SU-DHL-6 (cell line): ENCODE results near the gene C11orf97.

Source experiments
- H2AFZ ChIP-seq: fragments of 200-600 bp; sonication (generic); 2 replicates; pipeline ENCODE4 v1.6.1; 2014; ENCODE audit warnings: low read depth, mild to moderate bottlenecking, moderate library complexity, mixed read lengths, antibody characterized with exemption, low read length; ENCODE audit not compliant: severe bottlenecking
- H3F3A ChIP-seq: fragments of 200-600 bp; shearing (Covaris generic); 2 replicates; pipeline ENCODE4 v1.6.0; 2016; ENCODE audit warnings: antibody characterized with exemption, mild to moderate bottlenecking; ENCODE audit not compliant: insufficient read depth
- H3K27ac ChIP-seq: fragments of 200-600 bp; sonication (generic); 2 replicates; pipeline ENCODE4 v1.5.1; 2016; ENCODE audit warnings: low read depth, mild to moderate bottlenecking, low read length, moderate library complexity, mixed read lengths
- H3K27me3 ChIP-seq: fragments of 200-600 bp; sonication (generic), shearing (Covaris generic); 2 replicates; pipeline ENCODE4 v1.6.0; 2014; ENCODE audit warnings: mild to moderate bottlenecking, low read length
- H3K36me3 ChIP-seq: fragments of 200-600 bp; sonication (generic); 2 replicates; pipeline ENCODE4 v1.6.1; 2014; ENCODE audit warnings: mild to moderate bottlenecking, low read length, mixed read lengths
- H3K4me2 ChIP-seq: fragments of 300-600, 200-600 bp; shearing (Covaris generic), sonication (generic); 2 replicates; pipeline ENCODE4 v1.6.0; 2014; ENCODE audit warnings: low read length, low read depth, mild to moderate bottlenecking; ENCODE audit not compliant: poor library complexity, severe bottlenecking
- H3K4me3 ChIP-seq: fragments of 200-600 bp; sonication (generic); 2 replicates; pipeline ENCODE4 v1.5.1; 2014; ENCODE audit warnings: antibody characterized with exemption, low read length, mild to moderate bottlenecking, mixed read lengths; ENCODE audit not compliant: insufficient read depth, poor library complexity, severe bottlenecking
- H3K79me2 ChIP-seq: fragments of 200-600 bp; sonication (generic); 2 replicates; pipeline ENCODE4 v1.6.1; 2014; ENCODE audit warnings: mild to moderate bottlenecking, low read length, moderate library complexity; ENCODE audit not compliant: insufficient read depth
- H3K9ac ChIP-seq: fragments of 200-600 bp; sonication (generic); 2 replicates; pipeline ENCODE4 v1.7.0; 2014; ENCODE audit warnings: mild to moderate bottlenecking, low read length
- H3K9me2 ChIP-seq: fragments of 200-600 bp; sonication (generic); replicated peaks from 2 replicates; pipeline ENCODE4 v1.6.1; 2014; ENCODE audit warnings: low read length; ENCODE audit not compliant: insufficient read depth
- H3K9me3 ChIP-seq: fragments of 200-600 bp; sonication (generic); 2 replicates; pipeline ENCODE4 v1.6.1; 2014; ENCODE audit warnings: low read length, mixed read lengths; ENCODE audit not compliant: insufficient read depth
- H4K20me1 ChIP-seq: fragments of 200-600 bp; sonication (generic); 2 replicates; pipeline ENCODE4 v1.6.1; 2014; ENCODE audit warnings: low read depth, mild to moderate bottlenecking, antibody characterized with exemption, low read length, moderate library complexity, mixed read lengths
- EZH2phosphoT487 ChIP-seq: fragments of 200-600 bp; sonication (generic), shearing (Covaris generic); conservative IDR thresholded peaks from 2 replicates; pipeline ENCODE4 v1.6.1; 2018; ENCODE audit warnings: mild to moderate bottlenecking, antibody characterized with exemption, low read length, moderate library complexity, mixed read lengths
- TF ChIP-seq, protein P1 (sequence below): fragments of 200-600 bp; sonication (generic); IDR thresholded peaks from one replicate; pipeline ENCODE4 v1.5.1; 2017; ENCODE audit warnings: antibody characterized with exemption, mild to moderate bottlenecking, low read length, moderate library complexity; ENCODE audit not compliant: insufficient read depth, poor library complexity, severe bottlenecking

C11orf97 gene

DNA sequence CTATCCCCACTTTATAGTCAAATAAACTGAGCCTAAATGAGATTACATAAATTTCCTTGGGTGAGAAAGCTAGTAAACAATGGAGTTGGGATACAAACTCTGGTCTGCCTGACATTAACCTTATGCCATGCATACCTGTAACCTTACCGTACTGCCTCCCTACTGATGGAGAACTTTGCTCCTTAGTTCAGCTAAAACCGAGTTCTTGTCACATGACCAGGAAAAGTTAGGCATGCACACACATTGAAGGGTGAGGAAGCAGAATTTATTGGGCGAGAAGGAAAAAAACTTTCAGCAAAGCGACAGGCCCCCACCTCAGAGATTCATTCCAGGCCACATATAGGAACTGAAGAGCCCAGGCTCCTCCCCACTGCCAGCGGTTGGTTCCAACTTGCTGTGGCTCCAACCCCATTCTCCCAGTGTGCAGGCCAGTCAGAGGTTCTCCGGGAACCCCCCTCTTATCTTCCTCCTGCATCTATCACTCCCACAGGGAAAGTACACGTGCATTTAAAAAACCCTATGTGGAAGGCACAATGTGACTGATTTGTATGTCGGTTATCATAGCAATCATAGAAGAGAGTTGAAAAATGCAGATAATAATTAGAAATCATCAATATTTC, 51.7 kb downstream of the C11orf97 start:
- Histone ChIP-seq H3F3A (no peaks in the 10 kb centered on the region), H2AFZ (no peak overlapping the region), H3K9ac (no peak overlapping the region), H3K27me3 (no peaks in the 10 kb centered on the region), H3K9me3 (no peaks in the 10 kb centered on the region), H4K20me1 (no peaks in the 10 kb centered on the region), H3K36me3 (no peaks in the 10 kb centered on the region), H3K4me3 (no peak overlapping the region), H3K79me2 (no peaks in the 10 kb centered on the region), H3K9me2 (no peaks in the 10 kb centered on the region), H3K4me2 (no peak overlapping the region), H3K27ac (no peak overlapping the region)
- TF ChIP-seq, protein P1, sequence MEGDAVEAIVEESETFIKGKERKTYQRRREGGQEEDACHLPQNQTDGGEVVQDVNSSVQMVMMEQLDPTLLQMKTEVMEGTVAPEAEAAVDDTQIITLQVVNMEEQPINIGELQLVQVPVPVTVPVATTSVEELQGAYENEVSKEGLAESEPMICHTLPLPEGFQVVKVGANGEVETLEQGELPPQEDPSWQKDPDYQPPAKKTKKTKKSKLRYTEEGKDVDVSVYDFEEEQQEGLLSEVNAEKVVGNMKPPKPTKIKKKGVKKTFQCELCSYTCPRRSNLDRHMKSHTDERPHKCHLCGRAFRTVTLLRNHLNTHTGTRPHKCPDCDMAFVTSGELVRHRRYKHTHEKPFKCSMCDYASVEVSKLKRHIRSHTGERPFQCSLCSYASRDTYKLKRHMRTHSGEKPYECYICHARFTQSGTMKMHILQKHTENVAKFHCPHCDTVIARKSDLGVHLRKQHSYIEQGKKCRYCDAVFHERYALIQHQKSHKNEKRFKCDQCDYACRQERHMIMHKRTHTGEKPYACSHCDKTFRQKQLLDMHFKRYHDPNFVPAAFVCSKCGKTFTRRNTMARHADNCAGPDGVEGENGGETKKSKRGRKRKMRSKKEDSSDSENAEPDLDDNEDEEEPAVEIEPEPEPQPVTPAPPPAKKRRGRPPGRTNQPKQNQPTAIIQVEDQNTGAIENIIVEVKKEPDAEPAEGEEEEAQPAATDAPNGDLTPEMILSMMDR, result no peak
- no peak for TF ChIP-seq EZH2phosphoT487

DNA sequence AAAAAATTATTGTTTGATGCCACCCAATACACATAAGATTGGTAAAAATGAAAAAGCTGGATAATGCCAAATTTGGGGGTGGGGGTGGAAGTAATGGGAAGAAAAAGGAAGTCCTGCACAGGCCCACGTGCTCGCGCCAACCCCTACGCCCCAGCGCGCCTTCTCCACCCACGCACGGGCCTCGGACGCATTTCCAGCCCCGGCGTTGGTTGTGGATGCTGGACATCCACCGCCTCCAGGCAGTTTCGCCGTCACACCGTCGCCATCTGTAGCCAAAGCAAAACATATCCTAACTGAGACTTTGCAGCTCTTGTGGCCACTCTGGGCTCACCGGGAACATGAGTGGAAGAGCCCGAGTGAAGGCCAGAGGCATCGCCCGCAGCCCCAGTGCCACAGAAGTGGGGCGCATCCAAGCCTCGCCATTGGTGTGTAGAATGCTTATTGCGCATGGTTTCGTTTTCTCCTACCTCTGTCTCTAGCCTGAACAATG, 55.0 kb downstream of the C11orf97 start, which contains the start of gene PIWIL4:
Gene PIWIL4 (plus strand): TSS at position 188 of the 490 bp plus-strand sequence. CDS start 151 bp downstream, at position 339.
- H3K27ac ChIP-seq, result no peak within 1 kb of the TSS
- no peaks in the 10 kb centered on the region for H3K9me3 ChIP-seq
- no peak within 1 kb of the TSS for H3K9ac ChIP-seq
- no peaks in the 10 kb centered on the region for H3F3A ChIP-seq
- TF ChIP-seq, protein P1, result no peak
- H3K36me3 ChIP-seq, result no peaks in the 10 kb centered on the region
- H3K79me2 ChIP-seq, result no peaks in the 10 kb centered on the region
- H3K27me3 ChIP-seq, result no peaks in the 10 kb centered on the region
- H2AFZ ChIP-seq, result no peak within 1 kb of the TSS
- H3K4me3 ChIP-seq, result no peak within 1 kb of the TSS
- no peaks in the 10 kb centered on the region for H4K20me1 ChIP-seq
- H3K4me2 ChIP-seq, result no peak within 1 kb of the TSS
- no peaks in the 10 kb centered on the region for H3K9me2 ChIP-seq

DNA sequence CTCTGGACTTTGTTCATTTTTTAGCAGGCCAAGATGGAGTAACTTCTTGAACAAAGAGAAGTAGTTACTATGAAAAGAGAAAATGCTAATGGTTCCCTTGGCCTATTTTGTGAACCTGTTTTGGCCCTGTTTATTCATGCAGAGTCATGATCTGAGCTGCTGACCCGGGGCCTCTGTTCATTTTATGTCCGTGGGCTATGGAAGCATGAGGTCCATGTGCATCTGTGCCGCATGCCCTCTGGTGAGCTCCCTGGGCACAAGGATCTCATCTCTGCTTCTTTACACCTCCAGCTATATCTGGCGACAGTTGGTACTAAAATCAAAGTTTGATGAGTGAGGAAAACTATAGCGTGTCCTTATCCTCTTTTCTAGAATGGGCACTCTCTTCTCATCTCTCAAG, 55.9 kb downstream of the C11orf97 start:
- Histone ChIP-seq H3K27me3 (no peaks in the 10 kb centered on the region), H3F3A (no peaks in the 10 kb centered on the region), H3K36me3 (no peaks in the 10 kb centered on the region), H2AFZ (no peak overlapping the region), H3K79me2 (no peaks in the 10 kb centered on the region), H3K9ac (no peak overlapping the region), H3K9me3 (no peaks in the 10 kb centered on the region), H4K20me1 (no peaks in the 10 kb centered on the region), H3K9me2 (no peaks in the 10 kb centered on the region), H3K4me2 (no peak overlapping the region), H3K4me3 (no peak overlapping the region), H3K27ac (no peak overlapping the region)
- TF ChIP-seq EZH2phosphoT487, result no peak
- TF ChIP-seq, protein P1, result no peak
